GM23338 (cell line): ENCODE data around the gene TBX2. TPM values are rescaled to one million over a fixed set of nuclear protein-coding genes. Genes with fewer than 3 reads are reported as not detected.

ENCODE experiments used
- ATAC-seq: fragments of 200-7000 bp; cut with Tn5 transposase; 3 replicates; pipeline ENCODE4 v1.9.1; 2020
- DNase-seq: peaks from one replicate; pipeline ENCODE4 v3.0.0-alpha.2; 2015; ENCODE audit warnings: low spot score
- H2AFZ ChIP-seq: fragments of 200-600 bp; sonication (generic); 2 replicates; pipeline ENCODE4 v1.8.0; 2016; ENCODE audit warnings: antibody characterized with exemption, mild to moderate bottlenecking, moderate library complexity
- H3F3A ChIP-seq: fragments of 200-600 bp; sonication (generic); replicated peaks from 2 replicates; pipeline ENCODE4 v1.8.0; 2017; ENCODE audit warnings: antibody characterized with exemption, mixed run types, low read depth
- H3K27ac ChIP-seq: fragments of 200-600 bp; sonication (generic); 2 replicates; pipeline ENCODE4 v1.6.1; 2016; ENCODE audit warnings: low read depth
- H3K27me3 ChIP-seq: fragments of 200-600 bp; sonication (generic); 2 replicates; pipeline ENCODE4 v1.8.0; 2016; ENCODE audit warnings: mild to moderate bottlenecking, mixed run types, moderate library complexity; ENCODE audit not compliant: insufficient read depth
- H3K36me3 ChIP-seq: fragments of 200-600 bp; sonication (generic); 2 replicates; pipeline ENCODE4 v1.8.0; 2016; ENCODE audit warnings: mild to moderate bottlenecking; ENCODE audit not compliant: insufficient read depth
- H3K4me1 ChIP-seq: fragments of 200-600 bp; sonication (generic); 2 replicates; pipeline ENCODE4 v1.8.0; 2016; ENCODE audit warnings: mild to moderate bottlenecking, moderate library complexity; ENCODE audit not compliant: insufficient read depth
- H3K4me2 ChIP-seq: fragments of 200-600 bp; sonication (generic); 2 replicates; pipeline ENCODE4 v1.7.1; 2017; ENCODE audit warnings: mixed run types
- H3K4me3 ChIP-seq: fragments of 200-600 bp; sonication (generic); 2 replicates; pipeline ENCODE4 v1.6.1; 2016; ENCODE audit warnings: mixed run types
- H3K79me2 ChIP-seq: fragments of 200-600 bp; sonication (generic); replicated peaks from 2 replicates; pipeline ENCODE4 v1.8.0; 2017; ENCODE audit warnings: mild to moderate bottlenecking; ENCODE audit not compliant: insufficient read depth
- H3K9me2 ChIP-seq: fragments of 200-600 bp; sonication (generic); 2 replicates; pipeline ENCODE4 v1.8.0; 2017; ENCODE audit not compliant: insufficient read depth
- H4K20me1 ChIP-seq: fragments of 200-600 bp; sonication (generic); replicated peaks from 2 replicates; pipeline ENCODE4 v1.8.0; 2017; ENCODE audit warnings: mild to moderate bottlenecking; ENCODE audit not compliant: insufficient read depth
- H3K27ac Mint-ChIP-seq: 2 replicates; pipeline ENCODE4 v1.8.0; 2020; ENCODE audit warnings: inconsistent platforms, mild to moderate bottlenecking, moderate library complexity, mixed read lengths
- H3K27me3 Mint-ChIP-seq: 3 replicates; pipeline ENCODE4 v1.8.0; 2022; ENCODE audit warnings: low read depth, mild to moderate bottlenecking, moderate library complexity, mixed read lengths, inconsistent platforms; ENCODE audit not compliant: insufficient read depth, poor library complexity
- H3K36me3 Mint-ChIP-seq: 3 replicates; pipeline ENCODE4 v1.8.0; 2021; ENCODE audit warnings: low read depth, mild to moderate bottlenecking, inconsistent platforms, moderate library complexity, mixed read lengths
- H3K4me1 Mint-ChIP-seq: 3 replicates; pipeline ENCODE4 v1.8.0; 2020; ENCODE audit warnings: mild to moderate bottlenecking, inconsistent platforms, mixed read lengths
- H3K4me3 Mint-ChIP-seq: 3 replicates; pipeline ENCODE4 v1.8.0; 2021; ENCODE audit warnings: moderate library complexity, mild to moderate bottlenecking, inconsistent platforms, mixed read lengths
- H3K9me3 Mint-ChIP-seq: 3 replicates; pipeline ENCODE4 v1.8.0; 2020; ENCODE audit warnings: moderate library complexity, mild to moderate bottlenecking, inconsistent platforms, mixed read lengths
- CREB1 ChIP-seq: fragments of 250-450 bp; sonication (Bioruptor Pico); IDR thresholded peaks from 2 replicates; pipeline ENCODE4 v1.5.0; 2020; ENCODE audit warnings: low read depth, mild to moderate bottlenecking, moderate library complexity
- CTCF ChIP-seq, 2 experiments: fragments of 200-600 bp in 1 of 2; sonication (generic) in 1 of 2; conservative IDR thresholded peaks; 2 replicates each; pipeline versions ENCODE4 v1.5.1 to v1.6.1; 2016 to 2017; ENCODE audit warnings: antibody characterized with exemption in 2 of 2, low read depth in 2 of 2, mild to moderate bottlenecking in 2 of 2, moderate library complexity in 1 of 2
- ETS1 ChIP-seq: IDR thresholded peaks from 2 replicates; pipeline ENCODE4 v1.6.1; 2016; ENCODE audit warnings: antibody characterized with exemption
- EZH2 ChIP-seq: fragments of 200-600 bp; sonication (generic); IDR thresholded peaks from one replicate; pipeline ENCODE4 v1.8.0; 2017; ENCODE audit warnings: antibody characterized with exemption, mild to moderate bottlenecking, low read depth; ENCODE audit not compliant: unreplicated experiment
- EZH2phosphoT487 ChIP-seq: fragments of 200-600 bp; sonication (generic); IDR thresholded peaks from one replicate; pipeline ENCODE4 v1.8.1; 2018; ENCODE audit warnings: antibody characterized with exemption; ENCODE audit not compliant: unreplicated experiment
- JUNB ChIP-seq: IDR thresholded peaks from one replicate; pipeline ENCODE4 v1.6.1; 2016; ENCODE audit warnings: antibody characterized with exemption; ENCODE audit not compliant: unreplicated experiment
- NANOG ChIP-seq: IDR thresholded peaks from 2 replicates; pipeline ENCODE4 v1.6.1; 2016; ENCODE audit warnings: antibody characterized with exemption, borderline replicate concordance
- POLR2AphosphoS5 ChIP-seq: IDR thresholded peaks from 2 replicates; pipeline ENCODE4 v1.6.1; 2016; ENCODE audit warnings: antibody characterized with exemption, low read depth
- REST ChIP-seq: IDR thresholded peaks from one replicate; pipeline ENCODE4 v1.6.1; 2018; ENCODE audit warnings: antibody characterized with exemption; ENCODE audit not compliant: unreplicated experiment
- STAT1 ChIP-seq: IDR thresholded peaks from one replicate; pipeline ENCODE4 v1.6.1; 2016; ENCODE audit warnings: antibody characterized with exemption; ENCODE audit not compliant: unreplicated experiment
- ZNF114 ChIP-seq: fragments of 250-450 bp; sonication (Bioruptor Pico); IDR thresholded peaks from 2 replicates; pipeline ENCODE4 v1.5.0; 2020; ENCODE audit warnings: mild to moderate bottlenecking, moderate library complexity
- ZNF331 ChIP-seq: fragments of 250-450 bp; sonication (Bioruptor Pico); IDR thresholded peaks from 2 replicates; pipeline ENCODE4 v1.5.0; 2020; ENCODE audit warnings: low read depth, mild to moderate bottlenecking, moderate library complexity
- ZNF462 ChIP-seq: fragments of 250-450 bp; sonication (Bioruptor Pico); IDR thresholded peaks from 2 replicates; pipeline ENCODE4 v1.5.0; 2020; ENCODE audit warnings: mild to moderate bottlenecking, moderate library complexity
- polyA plus RNA-seq: library from polyadenylated mRNA; unstranded; fragments of >200 nt; fragmentation: Nextera tagmentation; extraction: Ambion mirVana; gene quantifications from 2 replicates; pipeline ENCODE4 v1.2.1, GENCODE V29; 2016
- total RNA-seq: library from RNA; depleted of rRNA; stranded (reverse); fragments of >200 nt; shearing (Covaris generic); gene quantifications from 2 replicates; pipeline ENCODE4 v1.2.3, GENCODE V29; 2014

TBX2 gene
- total and polyA plus RNA-seq, 2 experiments from 2014 or later, result not detected

- no peak overlapping the region for H3K4me3 Mint-ChIP-seq
- Histone ChIP-seq H3K9me2 (no peaks in the 10 kb centered on the region), H3K4me1 (no peaks in the 10 kb centered on the region), H4K20me1 (no peaks in the 10 kb centered on the region), H3K79me2 (no peaks in the 10 kb centered on the region), H3F3A (no peaks in the 10 kb centered on the region), H3K4me2 (no peak overlapping the region), H2AFZ (no peak overlapping the region), H3K4me3 (no peak overlapping the region), H3K27me3 (no peaks in the 10 kb centered on the region), H3K27ac (no peak overlapping the region), H3K36me3 (no peaks in the 10 kb centered on the region; the same call in 1 of the 2 replicates)
- no peaks in the 10 kb centered on the region for H3K36me3 Mint-ChIP-seq
- H3K27ac Mint-ChIP-seq, result no peak overlapping the region
- ATAC-seq (no peak), DNase-seq (no peak)
- H3K4me1 Mint-ChIP-seq, result no peaks in the 10 kb centered on the region; the same call in 2 of the 3 replicates
- TF ChIP-seq POLR2AphosphoS5, result no peak
- TF ChIP-seq CTCF (conservative IDR thresholded peaks at IDR 0.05; ENCODE audit: low read depth in 2 of 2), result no peak
- no peak for TF ChIP-seq ZNF331 (CRISPR knock-in tag)
- TF ChIP-seq ZNF114 (CRISPR knock-in tag), result no peak
- no peak for TF ChIP-seq CREB1 (CRISPR knock-in tag)
- no peak for TF ChIP-seq ZNF462
- no peak for TF ChIP-seq NANOG
- no peak for TF ChIP-seq EZH2
- TF ChIP-seq STAT1, result no peak
- TF ChIP-seq REST, result no peak
- no peak for TF ChIP-seq ETS1
- no peak for TF ChIP-seq EZH2phosphoT487
- TF ChIP-seq JUNB, result no peak
- H3K9me3 Mint-ChIP-seq, result no peaks in the 10 kb centered on the region
- peaks cover 1% of the 10 kb centered on the region for H3K27me3 Mint-ChIP-seq
Measured at GRCh38 chr17:61366715-61367413, 32.8 kb upstream of the TBX2 start.
